DMS 273 treated with DMSO at 0.1 percent for 48 hours (cell line): ENCODE measurements around the gene ITCH.
"Not testable (repeated sequence)": the region's sequence is repeated elsewhere in the genome, so short reads cannot be mapped to it uniquely, and the experiment has no call there.

Experiments used
- DNase-seq: peaks from one replicate; lab custom pipeline; 2025; lab: John Stamatoyannopoulos, UW

Gene ITCH

DNA sequence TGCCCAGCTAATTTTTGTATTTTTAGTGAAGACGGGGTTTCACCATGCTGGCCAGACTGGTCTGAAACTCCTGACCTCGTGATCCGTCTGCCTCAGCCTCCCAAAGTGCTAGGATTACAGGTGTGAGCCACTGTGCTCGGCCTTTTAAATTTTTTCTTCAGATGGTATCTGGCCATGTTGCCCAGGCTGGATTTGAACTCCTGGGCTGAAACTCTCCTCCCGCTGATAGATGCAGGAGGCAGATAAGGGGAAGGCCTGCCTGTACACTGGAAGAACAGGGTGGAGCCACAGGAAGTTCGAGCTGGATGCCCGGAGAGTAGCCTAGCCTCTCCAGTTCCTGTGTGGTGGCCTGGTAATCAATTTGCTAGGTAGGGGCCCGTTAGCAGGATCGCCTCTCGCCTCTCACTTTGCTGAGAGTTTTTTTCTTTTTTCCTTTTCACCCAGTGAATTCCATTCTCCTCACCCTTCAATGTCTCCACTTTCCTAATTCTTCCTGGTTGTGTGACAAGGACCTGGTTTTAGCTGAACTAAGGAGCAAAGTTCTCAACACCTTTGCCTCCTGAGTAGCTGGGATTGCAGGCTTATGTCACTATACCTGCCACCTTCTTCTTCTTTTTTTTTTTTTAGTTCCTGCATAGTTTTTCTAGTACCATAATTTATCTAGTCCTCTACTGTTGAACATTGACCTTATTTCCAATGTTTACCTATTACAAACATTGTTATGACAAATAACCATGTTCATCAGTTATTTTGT, 19.4 kb upstream of the ITCH start:
- no peak for DNase-seq

DNA sequence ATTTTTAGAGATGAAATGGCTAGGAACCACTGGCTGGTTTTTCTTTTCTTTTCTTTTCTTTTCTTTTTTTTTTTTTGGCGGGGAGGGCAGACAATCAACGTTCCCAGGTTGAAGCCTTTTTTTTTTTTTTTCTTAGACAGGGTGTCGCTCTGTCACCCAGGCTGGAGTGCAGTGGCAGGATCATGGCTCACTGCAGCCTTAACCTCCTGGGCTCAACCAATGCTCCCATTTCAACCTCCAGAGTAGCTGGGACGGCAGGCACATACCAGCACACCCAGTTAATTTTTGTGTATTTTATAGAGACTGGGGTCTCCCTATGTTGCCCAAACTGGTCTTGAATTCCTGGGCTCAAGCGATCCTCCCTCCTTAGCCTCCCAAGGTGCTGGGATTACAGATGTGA, 18.8 kb upstream of the ITCH start:
- no peak for DNase-seq

DNA sequence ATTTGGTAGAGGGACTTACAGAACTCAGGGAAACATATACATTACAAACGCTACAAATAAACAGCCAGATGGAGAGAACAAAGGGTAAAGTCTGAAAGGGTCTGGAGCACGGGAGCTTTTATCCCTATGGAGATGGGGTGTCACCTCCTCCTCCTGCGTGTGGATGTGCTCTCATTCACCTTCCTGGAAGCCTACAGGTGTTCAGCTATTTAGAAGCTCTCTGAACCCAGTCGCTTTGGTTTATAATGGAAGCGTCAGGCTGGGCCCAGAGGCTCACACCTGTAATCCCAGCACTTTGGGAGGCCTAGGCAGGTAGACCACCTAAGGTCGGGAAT, 17.7 kb upstream of the ITCH start:
- DNase-seq: no peak

DNA sequence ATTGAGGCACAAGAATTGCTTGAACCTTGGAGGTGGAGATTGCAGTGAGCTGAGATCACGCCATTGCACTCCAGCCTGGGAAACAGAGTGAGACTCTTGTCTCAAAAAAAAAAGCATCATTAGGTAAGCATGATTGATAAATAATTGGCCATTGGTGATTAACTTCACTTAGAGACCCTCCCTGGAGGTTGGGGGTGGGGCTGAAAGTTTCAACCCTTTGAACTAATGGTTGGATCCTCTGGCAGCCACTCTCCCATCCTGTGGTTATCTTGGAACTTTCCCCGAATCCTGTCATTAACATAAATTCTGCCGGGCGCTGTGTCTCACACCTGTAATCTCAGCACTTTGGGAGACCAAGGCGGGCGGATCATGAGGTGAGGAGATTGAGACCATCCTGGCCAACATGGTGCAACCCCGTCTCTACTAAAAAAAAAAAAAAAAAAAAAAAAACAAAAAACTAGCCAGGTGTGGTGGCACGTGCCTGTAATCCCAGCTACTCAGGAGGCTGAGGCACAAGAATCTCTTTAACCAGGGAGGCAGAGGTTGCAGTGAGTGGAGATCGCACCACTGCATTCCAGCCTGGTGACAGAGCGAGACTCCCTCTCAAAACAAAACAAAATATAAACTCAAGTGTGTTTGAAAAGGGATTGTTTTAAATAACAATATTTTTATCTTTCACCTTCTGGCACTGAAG, 17.1 kb upstream of the ITCH start:
- not testable (repeated sequence) for DNase-seq

DNA sequence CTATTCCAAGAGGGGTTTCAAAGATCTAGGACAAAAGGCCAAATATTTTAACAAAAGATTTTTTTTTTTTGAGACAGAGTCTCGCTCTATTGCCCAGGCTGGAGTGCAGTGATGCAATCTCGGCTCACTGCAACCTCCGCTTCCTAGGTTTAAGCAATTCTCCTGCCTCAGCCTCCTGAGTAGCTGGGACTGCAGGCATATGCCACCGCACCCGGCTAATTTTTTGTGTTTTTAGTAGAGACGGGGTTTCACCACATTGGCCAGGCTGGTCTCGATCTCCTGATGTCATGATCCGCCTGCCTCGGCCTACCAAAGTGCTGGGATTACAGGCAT, 16.6 kb upstream of the ITCH start:
- not testable (repeated sequence) for DNase-seq

DNA sequence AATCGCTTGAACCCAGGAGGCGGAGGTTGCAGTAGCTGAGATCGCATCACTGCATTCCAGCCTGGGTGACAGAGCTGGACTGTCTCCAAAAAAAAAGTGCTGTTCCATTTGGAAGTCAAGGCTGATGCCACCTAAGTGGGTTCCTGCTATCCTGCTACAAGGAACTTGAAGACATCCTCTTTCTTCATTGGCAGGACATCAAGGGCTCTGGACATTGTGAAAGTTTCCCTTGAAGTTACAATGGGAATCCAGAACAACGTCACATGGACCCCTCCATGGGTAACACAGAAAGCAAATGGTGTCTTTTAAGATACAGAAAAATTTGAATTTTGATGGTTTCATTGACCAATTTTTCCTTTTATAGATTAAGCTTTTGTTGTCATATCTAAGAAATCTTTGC, 15.5 kb upstream of the ITCH start:
- DNase-seq: no peak

DNA sequence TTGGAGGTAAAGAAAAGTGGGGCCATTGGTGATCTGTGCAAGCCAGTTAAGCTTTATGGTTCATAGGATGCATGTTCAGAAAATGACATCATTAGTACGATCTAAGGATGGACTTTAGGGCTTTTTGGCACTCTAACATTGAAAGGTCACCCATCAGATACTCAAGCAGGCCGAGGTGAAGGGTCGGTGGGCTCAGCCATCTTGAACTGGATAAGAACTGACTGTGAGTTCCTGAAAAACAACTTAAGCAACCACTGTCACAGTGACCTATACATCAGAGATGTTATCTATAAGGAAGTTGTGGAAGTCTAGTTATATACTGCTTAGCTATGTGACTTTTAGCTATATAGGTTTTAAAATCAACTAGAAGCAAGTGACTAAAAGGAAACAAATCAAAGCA, 13.0 kb upstream of the ITCH start:
- DNase-seq: no peak

DNA sequence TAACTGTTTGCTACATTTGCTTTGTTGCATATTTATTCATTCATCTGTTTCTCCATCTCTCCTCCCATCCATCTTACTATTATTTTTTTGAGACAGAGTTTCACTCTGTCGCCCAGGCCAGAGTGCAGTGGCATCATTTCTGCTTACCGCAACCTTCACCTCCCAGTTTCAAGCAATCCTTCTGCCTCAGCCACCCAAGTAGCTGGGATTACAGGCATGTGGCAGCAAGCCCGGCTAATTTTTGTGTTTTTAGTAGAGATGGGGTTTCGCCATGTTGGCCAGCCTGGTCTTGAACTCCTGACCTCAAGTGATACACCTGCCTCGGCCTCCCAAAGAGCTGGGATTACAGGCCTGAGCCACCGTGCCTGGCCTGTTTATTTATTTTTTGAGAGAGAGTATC, 9.6 kb upstream of the ITCH start:
- DNase-seq: not testable (repeated sequence)

DNA sequence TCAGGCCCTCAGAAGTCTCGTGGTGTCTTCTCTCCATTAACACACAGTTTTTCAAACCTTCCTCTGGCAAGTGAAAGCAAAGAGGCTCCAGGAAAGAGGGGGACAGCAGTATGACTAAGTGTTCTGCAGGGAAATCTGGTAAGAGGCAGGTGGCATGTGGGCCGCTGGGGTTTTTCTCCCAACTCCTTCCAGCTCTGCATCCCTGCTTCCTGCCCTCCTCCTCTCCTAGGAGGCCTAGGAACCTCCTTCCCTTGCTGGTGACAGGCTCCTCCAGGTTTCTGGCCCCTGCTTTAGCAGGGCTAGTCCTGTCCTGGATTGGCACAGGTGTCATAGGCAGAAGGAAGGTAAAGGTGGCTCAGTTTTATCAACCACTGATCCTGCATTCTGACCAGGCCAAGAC, 7.6 kb upstream of the ITCH start:
- DNase-seq: no peak

DNA sequence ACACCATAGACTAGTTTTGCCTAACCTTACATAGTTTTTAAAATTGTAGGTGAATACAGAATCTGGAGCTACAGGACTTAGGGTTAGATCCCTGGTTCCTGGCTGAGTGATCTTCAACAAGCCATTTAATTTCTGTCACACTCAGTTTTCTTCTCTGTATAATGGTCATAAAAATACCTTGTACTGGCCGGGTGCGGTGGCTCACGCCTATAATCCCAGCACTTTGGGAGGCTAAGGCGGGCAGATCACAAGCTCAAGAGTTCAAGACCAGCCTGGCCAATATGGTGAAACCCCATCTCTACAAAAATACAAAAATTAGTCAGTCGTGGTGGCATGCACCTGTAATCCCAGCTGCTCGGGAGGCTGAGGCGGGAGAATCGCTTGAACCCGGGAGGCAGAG, 3.3 kb upstream of the ITCH start:
- DNase-seq: not testable (repeated sequence)

DNA sequence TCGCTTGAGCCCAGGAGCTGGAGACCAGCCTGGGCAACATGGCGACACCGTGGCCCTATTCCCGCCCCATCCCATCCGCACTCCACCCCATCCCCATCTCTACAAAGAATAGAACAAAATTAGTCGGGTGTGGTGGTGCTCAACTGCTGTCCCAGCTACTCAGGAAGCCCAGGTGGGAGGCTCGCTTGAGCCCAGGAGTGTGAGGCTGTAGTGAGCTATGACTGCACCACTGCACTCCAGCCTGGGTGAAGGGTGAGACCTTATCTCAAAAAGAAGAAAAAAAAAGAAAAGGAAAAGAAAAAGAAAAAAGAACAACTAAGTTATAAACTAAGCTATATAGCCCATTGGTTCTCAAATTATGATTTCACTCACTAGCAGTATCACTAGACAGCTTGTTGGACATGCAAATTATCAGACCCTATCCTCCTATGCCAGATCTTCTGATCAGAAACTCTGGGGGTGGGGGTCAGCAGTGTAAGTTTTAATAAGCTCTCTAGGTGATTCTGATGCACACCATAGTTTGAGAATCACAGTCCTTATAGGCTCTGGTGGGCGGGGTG, 491 bp upstream of the ITCH start:
- DNase-seq: no peak

DNA sequence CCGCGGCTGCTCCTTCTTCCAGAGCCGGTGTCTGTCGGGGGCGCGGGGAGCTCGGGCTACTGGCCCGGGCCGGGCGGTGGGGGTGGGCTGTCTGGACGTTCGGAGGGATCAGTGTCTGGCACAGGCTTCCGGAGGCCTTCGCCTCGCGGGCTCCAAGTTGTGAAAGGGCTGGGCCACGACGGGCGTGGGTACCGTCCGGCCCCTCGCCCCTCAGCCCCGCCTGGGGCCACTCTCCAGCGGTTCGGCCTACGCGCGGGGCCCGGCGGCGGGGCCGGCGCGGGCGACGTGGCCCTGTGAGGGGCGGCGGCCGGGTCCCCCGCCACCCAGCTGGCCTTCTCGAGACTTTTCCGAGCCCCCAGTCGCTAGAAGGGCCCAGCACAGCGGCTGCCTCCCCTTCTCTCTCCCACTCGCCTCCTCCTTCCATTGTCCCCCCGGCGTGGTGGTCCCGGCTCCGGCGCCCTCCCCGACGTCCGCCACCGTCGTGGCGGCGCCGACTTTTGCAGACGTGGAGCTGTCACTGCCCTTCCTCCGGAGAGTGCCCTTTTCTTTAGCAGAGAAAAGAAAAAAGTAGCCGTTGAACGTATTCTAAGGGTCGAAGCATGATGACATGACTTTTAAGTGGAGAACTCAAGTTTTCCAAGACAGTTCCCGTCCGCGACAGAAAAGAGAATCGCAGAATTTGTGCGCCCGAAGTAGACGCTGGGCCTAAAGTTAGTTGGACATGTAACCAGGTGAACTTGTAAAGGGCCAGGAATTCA, 571 bp downstream of the ITCH start:
- no peak for DNase-seq

DNA sequence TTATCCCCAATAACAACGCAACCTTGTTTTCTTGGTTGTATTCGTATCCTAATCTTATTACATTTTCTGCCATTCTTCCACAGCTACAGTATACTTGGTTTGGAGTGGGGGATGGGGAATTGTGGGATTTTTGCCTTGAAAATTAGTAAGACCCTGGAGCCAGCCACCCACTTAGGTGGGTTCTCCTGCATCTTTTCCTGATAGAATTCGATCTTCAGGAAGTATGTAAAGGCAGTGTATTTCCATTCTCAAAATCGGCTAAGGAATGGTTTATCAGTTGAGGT, 1.1 kb downstream of the ITCH start:
- DNase-seq: no peak

DNA sequence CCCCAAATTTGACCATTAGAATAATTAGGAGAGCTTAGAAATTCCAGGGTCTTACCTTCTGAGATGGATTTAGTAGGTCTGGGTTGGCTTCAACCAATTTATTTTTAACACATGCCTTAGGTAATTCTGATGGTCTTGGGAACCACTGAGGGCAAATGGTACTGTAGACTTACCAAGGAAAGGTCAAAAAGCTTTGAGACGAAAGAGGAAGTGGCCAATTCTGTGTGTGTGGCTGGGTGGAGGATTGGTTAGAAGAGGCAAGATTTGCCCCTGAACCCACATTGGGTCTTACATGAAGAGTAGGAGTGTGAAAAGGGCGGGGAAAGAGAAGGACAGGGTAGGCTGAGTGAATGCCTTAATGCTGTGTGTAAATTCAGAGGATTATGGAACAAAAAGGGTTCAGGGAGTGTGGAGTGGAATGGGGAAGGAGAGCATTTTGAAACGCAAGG, 2.7 kb downstream of the ITCH start:
- DNase-seq: no peak

DNA sequence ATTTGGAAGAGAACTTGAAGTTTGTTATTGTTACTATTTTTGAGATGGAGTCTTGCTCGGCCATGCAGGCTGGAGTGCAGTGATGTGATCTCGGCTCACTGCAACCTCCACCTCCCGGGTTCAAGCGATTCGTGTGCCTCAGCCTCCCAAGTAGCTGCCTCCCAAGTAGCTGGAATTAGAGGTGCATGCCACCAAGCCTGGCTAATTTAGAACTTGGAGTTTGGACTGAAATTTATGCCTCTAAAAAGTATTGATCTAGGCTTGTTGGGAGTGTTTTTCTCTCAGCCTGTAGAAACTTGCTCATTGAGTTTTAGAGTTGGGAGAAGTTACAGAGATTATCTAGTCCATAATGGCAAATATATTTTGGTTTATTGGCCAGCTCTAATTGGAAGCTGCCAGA, 4.1 kb downstream of the ITCH start:
- DNase-seq: no peak

DNA sequence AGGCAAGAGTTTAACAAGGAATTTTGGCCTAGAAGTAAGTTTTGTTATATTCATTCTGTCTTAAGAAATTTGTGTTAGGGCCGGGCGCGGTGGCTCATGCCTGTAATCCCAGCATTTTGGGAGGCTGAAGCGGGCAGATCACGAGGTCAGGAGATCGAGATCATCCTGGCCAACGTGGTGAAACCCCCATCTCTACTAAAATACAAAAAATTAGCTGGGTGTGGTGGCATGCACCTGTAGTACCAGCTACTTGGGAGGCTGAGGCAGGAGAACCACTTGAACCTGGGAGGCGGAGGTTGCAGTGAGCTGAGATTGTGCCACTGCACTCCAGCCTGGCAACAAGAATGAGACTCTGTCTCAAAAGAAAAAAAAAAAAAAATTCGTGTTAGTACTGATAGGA, 4.8 kb downstream of the ITCH start:
- not testable (repeated sequence) for DNase-seq

DNA sequence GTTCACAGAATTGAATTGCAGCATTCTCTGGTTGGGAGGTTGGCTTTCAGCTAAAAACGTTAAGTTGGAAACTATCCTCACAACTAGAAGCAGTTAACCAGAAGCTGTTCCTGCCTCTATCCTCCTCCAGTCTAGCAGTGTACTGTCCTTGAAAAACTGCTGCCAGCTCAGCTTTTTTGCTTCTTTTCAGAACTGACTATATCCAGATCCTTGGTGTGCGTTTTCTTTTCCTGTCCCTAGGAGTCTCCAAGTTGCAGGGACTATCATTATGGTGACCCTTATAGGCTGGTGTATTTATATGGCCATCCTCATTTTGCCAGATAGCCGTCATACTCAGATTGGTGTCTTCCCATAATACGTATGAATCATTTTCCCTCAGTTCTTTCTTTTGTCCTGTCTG, 5.5 kb downstream of the ITCH start:
- DNase-seq: no peak

DNA sequence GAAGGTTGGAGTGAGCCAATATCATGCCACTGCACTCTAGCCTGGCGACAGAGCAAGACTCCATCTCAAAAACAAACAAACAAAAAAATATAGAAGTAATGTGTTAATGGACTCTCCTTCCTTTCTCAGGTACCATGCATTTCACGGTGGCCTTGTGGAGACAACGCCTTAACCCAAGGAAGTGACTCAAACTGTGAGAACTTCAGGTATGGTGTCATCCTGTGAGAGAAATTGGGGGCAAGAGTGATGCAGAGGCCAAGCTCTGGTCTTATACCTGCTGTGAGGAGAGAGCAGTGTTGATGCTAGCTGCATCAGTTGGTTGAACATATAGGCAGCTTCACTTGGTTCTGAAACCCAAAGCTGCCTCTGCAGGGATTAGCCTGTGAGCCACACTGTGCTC, 6.2 kb downstream of the ITCH start:
- no peak for DNase-seq

DNA sequence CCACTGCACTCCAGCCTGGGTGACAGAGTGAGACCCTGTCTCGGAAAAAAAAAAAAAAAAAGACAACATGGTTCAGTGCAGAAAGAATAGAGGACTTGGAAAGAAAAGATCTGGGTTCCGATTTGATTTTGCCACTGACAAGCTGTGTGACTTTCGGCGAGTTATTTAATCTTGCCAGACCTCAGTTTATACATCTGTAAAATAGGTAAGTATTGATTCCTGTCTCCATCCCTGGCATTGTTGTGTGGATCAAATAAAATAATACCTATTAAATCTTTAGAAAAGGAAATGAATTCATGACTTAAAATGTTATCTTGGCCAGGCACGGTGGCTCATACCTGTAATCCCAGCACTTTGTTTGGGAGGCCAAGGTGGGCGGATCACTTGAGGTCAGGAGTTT, 7.0 kb downstream of the ITCH start:
- DNase-seq: no peak

DNA sequence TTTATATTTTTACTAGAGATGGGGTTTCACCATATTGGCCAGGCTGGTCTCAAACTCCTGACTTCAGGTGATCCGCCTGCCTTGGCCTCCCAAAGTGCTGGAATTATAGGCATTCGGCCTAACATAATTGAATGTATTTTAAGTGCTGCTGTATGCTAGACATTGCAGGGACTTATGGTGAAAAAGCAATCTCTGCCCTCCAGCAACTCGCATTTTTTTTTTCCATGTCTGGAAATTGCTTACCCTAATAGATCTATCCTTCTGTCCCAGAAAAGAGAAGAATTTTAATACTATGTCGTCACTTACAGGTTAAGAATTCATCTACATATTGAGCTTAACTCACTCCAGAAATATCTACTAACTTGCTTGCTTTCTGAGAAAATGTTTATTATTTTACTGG, 10.4 kb downstream of the ITCH start:
- no peak for DNase-seq

DNA sequence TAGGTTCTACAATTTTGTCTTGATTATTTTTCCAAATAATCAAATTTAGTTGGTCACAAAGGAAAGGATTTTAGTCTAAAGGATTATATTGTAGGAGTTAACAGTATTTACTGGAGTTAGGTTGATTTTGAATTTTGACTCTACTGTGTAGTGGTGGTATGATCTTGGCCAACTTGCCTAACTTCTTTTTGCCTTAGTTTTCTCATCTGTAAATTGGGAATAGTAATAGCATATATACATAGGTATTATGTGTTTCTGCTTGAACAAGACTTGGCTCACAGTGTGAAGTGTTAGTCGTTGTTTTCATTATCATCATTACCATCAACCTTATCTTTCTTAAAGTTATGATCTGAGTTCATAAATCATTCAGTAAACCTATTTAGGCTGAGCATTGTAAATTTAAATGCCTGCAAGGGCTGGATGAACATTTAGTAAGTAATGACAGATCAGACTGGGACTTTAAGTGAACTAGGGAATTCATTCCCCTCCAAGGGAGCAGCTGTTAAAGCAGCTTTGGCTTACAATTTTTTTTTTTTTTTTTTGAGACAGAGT, 11.2 kb downstream of the ITCH start:
- no peak for DNase-seq

DNA sequence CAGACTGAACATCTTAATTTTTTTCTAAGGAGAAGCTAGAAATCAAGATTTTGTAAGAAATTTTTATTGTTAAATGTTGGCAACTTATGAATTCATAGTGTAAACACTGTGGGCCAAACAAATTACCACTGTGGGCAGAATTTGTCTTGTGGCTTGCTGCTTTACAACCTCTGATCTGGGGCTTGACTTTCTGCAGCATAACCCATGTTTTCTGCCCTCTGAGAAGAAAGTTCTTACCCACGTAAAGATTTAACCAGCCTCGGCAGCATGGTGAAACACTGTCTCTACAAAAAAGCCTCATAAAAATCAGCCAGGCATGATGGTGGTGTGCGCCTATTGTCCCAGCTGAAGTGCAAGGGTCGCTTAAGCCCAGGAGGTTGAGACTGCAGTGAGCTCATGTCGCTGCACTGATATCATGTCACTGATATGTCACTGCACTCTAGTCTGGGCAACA, 12.9 kb downstream of the ITCH start:
- no peak for DNase-seq
